MCF 10A (cell line): ENCODE data around the gene MSX1. TPM values are rescaled to one million over a fixed set of nuclear protein-coding genes. Genes with fewer than 3 reads are reported as not detected.

Experiments
- BruUV-seq: library from RNA; stranded (reverse); fragments of 400-500 nt; replicated peaks from 2 replicates; lab custom pipeline; 2021; lab: Mats Ljungman, UMichigan
- CTCF ChIA-PET: fragments of 300-600 bp; sonication (Branson Sonifier 250); formaldehyde crosslinking; extraction: SDS; loops from one replicate; lab custom pipeline; 2021; ENCODE audit warnings: antibody characterized with exemption, inconsistent platforms; lab: Yijun Ruan, JAX
- POLR2A ChIA-PET: fragments of 300-600, 350-650 bp; sonication (Branson Sonifier 250); formaldehyde crosslinking; extraction: SDS; loops from one replicate; lab custom pipeline; 2020; ENCODE audit warnings: antibody characterized with exemption, inconsistent platforms; lab: Yijun Ruan, JAX
- DNase-seq: peaks from one replicate; pipeline ENCODE4 v3.0.0-alpha.2; 2018; ENCODE audit not compliant: unreplicated experiment
- H3K27ac Mint-ChIP-seq: one replicate; pipeline ENCODE4 v1.8.0; 2022; ENCODE audit warnings: mild to moderate bottlenecking, low read depth, mixed read lengths; ENCODE audit not compliant: unreplicated experiment
- H3K27me3 Mint-ChIP-seq: one replicate; pipeline ENCODE4 v1.8.0; 2022; ENCODE audit warnings: mixed read lengths; ENCODE audit not compliant: insufficient read depth, unreplicated experiment
- H3K36me3 Mint-ChIP-seq: one replicate; pipeline ENCODE4 v1.8.0; 2022; ENCODE audit warnings: mild to moderate bottlenecking, moderate library complexity, mixed read lengths; ENCODE audit not compliant: insufficient read depth, unreplicated experiment
- H3K4me1 Mint-ChIP-seq: one replicate; pipeline ENCODE4 v1.8.0; 2022; ENCODE audit warnings: mixed read lengths; ENCODE audit not compliant: insufficient read depth, unreplicated experiment
- H3K4me3 Mint-ChIP-seq: one replicate; pipeline ENCODE4 v1.8.0; 2022; ENCODE audit warnings: mild to moderate bottlenecking, moderate library complexity, mixed read lengths; ENCODE audit not compliant: unreplicated experiment
- H3K9me3 Mint-ChIP-seq: one replicate; pipeline ENCODE4 v1.8.0; 2022; ENCODE audit warnings: mixed read lengths; ENCODE audit not compliant: unreplicated experiment
- CTCF ChIP-seq: fragments of 200-600 bp; IDR thresholded peaks from one replicate; pipeline ENCODE4 v1.8.0; 2022; ENCODE audit warnings: antibody characterized with exemption, mild to moderate bottlenecking; ENCODE audit not compliant: unreplicated experiment
- intact Hi-C: fragments of 100-400 bp; cut with micrococcal nuclease; formaldehyde crosslinking; loops from 2 replicates; pipeline ENCODE4 v1.14.1; 2022
- total RNA-seq: library from RNA; stranded (reverse); gene quantifications from 2 replicates; pipeline ENCODE4 v1.2.3, GENCODE V29; 2022

MSX1 gene
- total RNA-seq, 1 experiment from 2014 or later = 3.9 TPM

- CTCF ChIA-PET = interaction anchor here (0.6 to 0.9 kb wide), 2 partner anchors 323 to 377 kb away, joined by 3 to 4 read pairs; partner anchors contain the start of gene STX18
- intact Hi-C loops = no loop called here
- no peaks in the 10 kb centered on the region for H3K9me3 Mint-ChIP-seq
- peaks cover 3% of the 10 kb centered on the region for H3K27me3 Mint-ChIP-seq
- BruUV-seq = no TSS peak
- DNase-seq = no peak
- H3K4me1 Mint-ChIP-seq = no peaks in the 10 kb centered on the region
- H3K4me3 Mint-ChIP-seq = no peak overlapping the region
- no peak overlapping the region for H3K27ac Mint-ChIP-seq
- H3K36me3 Mint-ChIP-seq = peaks cover 15% of the 10 kb centered on the region
- TF ChIP-seq CTCF = no peak
- POLR2A ChIA-PET = no interaction called here
Observed at GRCh38 chr4:4864443-4864939, 5.0 kb downstream of the MSX1 start.

GRCh38 chr4:4864940-4865704, 5.7 kb downstream of the MSX1 start:
- intact Hi-C loops = no loop called here
- no peak for TF ChIP-seq CTCF
- Mint-ChIP-seq H3K36me3 (peaks cover 15% of the 10 kb centered on the region), H3K4me1 (no peaks in the 10 kb centered on the region), H3K9me3 (no peaks in the 10 kb centered on the region), H3K27me3 (peaks cover 9% of the 10 kb centered on the region), H3K27ac (no peak overlapping the region), H3K4me3 (no peak overlapping the region)
- no TSS peak for BruUV-seq
- CTCF ChIA-PET = no interaction called here
- no peak for DNase-seq
- POLR2A ChIA-PET = no interaction called here

GRCh38 chr4:4865705-4866123, 6.2 kb downstream of the MSX1 start:
- Mint-ChIP-seq H3K9me3 (no peaks in the 10 kb centered on the region), H3K4me1 (no peaks in the 10 kb centered on the region), H3K27ac (no peak overlapping the region), H3K27me3 (peaks cover 15% of the 10 kb centered on the region), H3K36me3 (peaks cover 15% of the 10 kb centered on the region), H3K4me3 (no peak overlapping the region)
- DNase-seq = no peak
- CTCF ChIA-PET = no interaction called here
- no TSS peak for BruUV-seq
- POLR2A ChIA-PET = no interaction called here
- no peak for TF ChIP-seq CTCF
- intact Hi-C loops = no loop called here

GRCh38 chr4:4866124-4866865, 6.8 kb downstream of the MSX1 start:
- ChIA-PET CTCF (no interaction called here), POLR2A (interaction anchor here (0.6 kb wide), 1 partner anchor 802 kb away, joined by 3 read pairs; no protein-coding TSS in a partner anchor)
- H3K27me3 Mint-ChIP-seq = peaks cover 21% of the 10 kb centered on the region
- no peak for DNase-seq
- no peak overlapping the region for H3K27ac Mint-ChIP-seq
- H3K4me3 Mint-ChIP-seq = no peak overlapping the region
- no TSS peak for BruUV-seq
- TF ChIP-seq CTCF = no peak
- H3K4me1 Mint-ChIP-seq = no peaks in the 10 kb centered on the region
- intact Hi-C loops = no loop called here
- peaks cover 15% of the 10 kb centered on the region for H3K36me3 Mint-ChIP-seq
- H3K9me3 Mint-ChIP-seq = no peaks in the 10 kb centered on the region
